SK-N-DZ (cell line): ENCODE data around the gene EIF4G2.

Source experiments
- DNase-seq: peaks from one replicate; pipeline ENCODE4 v3.0.0-alpha.2; 2015; ENCODE audit warnings: low spot score
- small RNA-seq, 2 experiments: library from RNA; depleted of rRNA; stranded (forward); fragments of <200 nt; gene quantifications; one replicate each; pipeline ENCODE3, GENCODE V24; 2014

The EIF4G2 gene

GRCh38 chr11:10777393-10777793 is 31.3 kb downstream of the EIF4G2 start:
- DNase-seq = no peak

- DNase-seq = no peak
Measured at GRCh38 chr11:10774811-10775210, 33.9 kb downstream of the EIF4G2 start.

- no peak for DNase-seq
Measured at GRCh38 chr11:10771457-10771856, 37.3 kb downstream of the EIF4G2 start.

GRCh38 chr11:10770626-10771254 is 38.0 kb downstream of the EIF4G2 start:
- DNase-seq = no peak

GRCh38 chr11:10764412-10764811 is 44.3 kb downstream of the EIF4G2 start:
- no peak for DNase-seq

- DNase-seq = no peak
Measured at GRCh38 chr11:10763766-10764165, 45.0 kb downstream of the EIF4G2 start.

- DNase-seq = no peak
Measured at GRCh38 chr11:10762913-10763421, 45.8 kb downstream of the EIF4G2 start.

GRCh38 chr11:10762185-10762584 is 46.5 kb downstream of the EIF4G2 start:
- DNase-seq = no peak

GRCh38 chr11:10761085-10761698 is 47.5 kb downstream of the EIF4G2 start:
- DNase-seq = no peak

GRCh38 chr11:10758957-10759356 is 49.8 kb downstream of the EIF4G2 start:
- no peak for DNase-seq

- no peak for DNase-seq
Measured at GRCh38 chr11:10752486-10752885, 56.2 kb downstream of the EIF4G2 start.

GRCh38 chr11:10752061-10752460 is 56.7 kb downstream of the EIF4G2 start:
- no peak for DNase-seq

GRCh38 chr11:10751581-10751940 is 57.2 kb downstream of the EIF4G2 start:
- DNase-seq = no peak

GRCh38 chr11:10750838-10751580 is 57.7 kb downstream of the EIF4G2 start, which contains the start of gene CTR9:
Gene CTR9, plus strand, starts transcription at chr11:10751246. Its CDS starts 167 bp downstream, at chr11:10751413.
- peak; percentile 96 for DNase-seq

- no peak for DNase-seq
Measured at GRCh38 chr11:10749476-10749875, 59.2 kb downstream of the EIF4G2 start.

- DNase-seq = no peak
Measured at GRCh38 chr11:10747733-10748132, 61.0 kb downstream of the EIF4G2 start.

Small RNA genes within 50 kb of the gene (small RNA-seq; reads per million reads assigned to genes)
- gene SNORD97 = 0 reads per million in 2 experiments
